Duodenal mucosa (tissue), 2 donors: ENCODE data around the gene ABCG4.
"Not testable (repeated sequence)": the region's sequence is repeated elsewhere in the genome, so short reads cannot be mapped to it uniquely, and the experiment has no call there.

ENCODE experiments used
- H3K27ac ChIP-seq: one replicate; pipeline ENCODE4 v1.7.0; 2013; ENCODE audit warnings: low read depth, low read length
- H3K27me3 ChIP-seq, 2 donors: one replicate each; pipeline ENCODE4 v1.7.0; 2013; ENCODE audit warnings: low read length in 2 of 2, control low read depth in 1 of 2; ENCODE audit not compliant: insufficient read depth in 2 of 2, control insufficient read depth in 1 of 2
- H3K36me3 ChIP-seq, 2 donors: one replicate each; pipeline ENCODE4 v1.7.0; 2013; ENCODE audit warnings: low read length in 2 of 2, control low read depth in 1 of 2; ENCODE audit not compliant: insufficient read depth in 2 of 2, control insufficient read depth in 1 of 2
- H3K4me1 ChIP-seq, 2 donors: one replicate each; pipeline ENCODE4 v1.7.0; 2013; ENCODE audit warnings: low read length in 2 of 2, control low read depth in 1 of 2; ENCODE audit not compliant: insufficient read depth in 2 of 2, control insufficient read depth in 1 of 2
- H3K4me3 ChIP-seq, 2 donors: one replicate each; pipeline ENCODE4 v1.7.0; 2013; ENCODE audit warnings: low read length in 2 of 2, low read depth in 1 of 2
- H3K9ac ChIP-seq, 2 donors: one replicate each; pipeline ENCODE4 v1.7.0; 2013; ENCODE audit warnings: low read length in 2 of 2, low read depth in 1 of 2
- H3K9me3 ChIP-seq, 2 donors: one replicate each; pipeline ENCODE4 v1.7.0; 2013; ENCODE audit warnings: low read length in 2 of 2, control low read depth in 1 of 2; ENCODE audit not compliant: control insufficient read depth in 1 of 2

The ABCG4 gene

GRCh38 chr11:119179983-119180382 is 31.1 kb downstream of the ABCG4 start:
- no peak overlapping the region for H3K27ac ChIP-seq
- no peak overlapping the region for H3K9ac ChIP-seq
- peaks cover 6 to 20% of the 10 kb centered on the region in 2 donors for H3K36me3 ChIP-seq
- H3K4me3 ChIP-seq, result no peak overlapping the region
- peaks cover 10% of the 10 kb centered on the region in 2 donors for H3K4me1 ChIP-seq
- H3K27me3 ChIP-seq, result no peaks in the 10 kb centered on the region
- H3K9me3 ChIP-seq, result no peaks in the 10 kb centered on the region

DNA sequence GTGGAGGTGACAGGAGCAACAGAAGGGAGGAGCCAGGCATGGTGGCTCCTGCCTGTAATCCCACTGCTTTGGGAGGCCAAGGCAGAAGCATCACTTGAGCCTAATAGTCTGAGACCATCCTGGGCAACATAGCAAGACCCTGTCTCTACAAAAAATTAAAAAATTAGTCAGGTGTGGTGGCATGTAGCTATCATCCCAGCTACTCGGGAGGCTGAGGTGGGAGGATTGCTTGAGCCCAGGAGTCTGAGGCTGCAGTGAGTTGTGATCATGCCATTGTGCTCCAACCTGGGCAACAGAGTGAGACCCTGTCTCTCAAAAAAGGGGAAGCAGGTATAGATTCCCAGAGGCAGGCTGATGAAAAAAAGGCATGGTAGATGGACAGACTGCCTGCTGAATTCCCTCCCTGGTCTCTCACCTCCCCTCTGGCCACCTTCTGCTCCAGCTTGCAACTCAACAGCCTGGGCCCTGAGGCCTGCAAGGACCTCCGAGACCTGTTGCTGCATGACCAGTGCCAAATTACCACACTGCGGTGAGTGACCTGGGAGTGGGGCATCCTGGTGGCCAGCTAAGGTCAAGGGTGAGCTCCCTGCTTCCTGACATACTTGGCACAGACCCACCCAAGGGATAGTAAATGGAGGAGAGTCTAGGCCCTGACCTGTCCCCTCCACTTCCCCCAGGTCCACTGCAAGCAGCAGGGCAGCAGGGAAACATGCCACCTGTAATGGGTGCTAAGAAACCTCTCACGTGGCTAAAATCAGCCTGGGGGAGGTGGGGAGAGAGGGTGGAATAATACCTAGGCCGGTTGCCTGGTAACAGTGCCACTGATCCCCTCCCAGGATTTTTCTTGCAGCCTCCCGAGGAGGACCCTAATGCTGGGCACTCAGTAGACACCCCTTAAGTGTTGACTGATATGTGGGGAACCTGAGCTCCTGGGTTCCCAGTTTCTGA is 32.2 kb downstream of the ABCG4 start:
- Histone ChIP-seq H3K9me3 (no peaks in the 10 kb centered on the region), H3K27me3 (no peaks in the 10 kb centered on the region), H3K4me3 (no peak overlapping the region), H3K9ac (no peak overlapping the region), H3K27ac (no peak overlapping the region), H3K36me3 (peaks cover 3 to 16% of the 10 kb centered on the region in 2 donors), H3K4me1 (peaks cover 10% of the 10 kb centered on the region in 2 donors)

DNA sequence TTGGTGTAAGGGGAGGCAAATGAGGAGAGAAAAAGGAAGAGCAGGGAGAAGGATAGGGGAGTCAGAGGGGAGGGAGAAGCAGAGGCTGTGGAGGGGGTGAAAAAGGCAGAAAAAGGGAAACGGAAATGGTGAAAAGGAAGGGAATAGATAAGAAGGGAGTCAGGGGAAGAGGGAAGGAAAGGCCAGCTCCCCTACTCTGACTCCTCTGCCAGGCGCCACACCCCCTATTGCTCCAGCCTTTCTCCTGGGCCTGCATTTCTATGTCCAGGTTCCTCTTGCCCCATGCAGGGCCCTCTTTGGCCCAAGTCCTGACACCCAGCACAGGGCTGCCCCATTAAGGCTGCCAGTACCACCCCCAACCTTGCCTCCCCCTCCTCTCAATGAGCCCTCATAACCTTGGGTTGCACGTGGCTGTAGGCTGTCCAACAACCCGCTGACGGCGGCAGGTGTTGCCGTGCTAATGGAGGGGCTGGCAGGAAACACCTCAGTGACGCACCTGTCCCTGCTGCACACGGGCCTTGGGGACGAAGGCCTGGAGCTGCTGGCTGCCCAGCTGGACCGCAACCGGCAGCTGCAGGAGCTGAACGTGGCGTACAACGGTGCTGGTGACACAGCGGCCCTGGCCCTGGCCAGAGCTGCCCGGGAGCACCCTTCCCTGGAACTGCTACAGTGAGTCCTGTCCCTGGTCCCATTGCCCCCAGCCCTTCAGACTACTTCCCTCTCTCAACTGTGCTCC is 33.0 kb downstream of the ABCG4 start:
- H3K4me1 ChIP-seq, result peaks cover 10 to 18% of the 10 kb centered on the region in 2 donors
- H3K4me3 ChIP-seq, result no peak overlapping the region
- no peaks in the 10 kb centered on the region for H3K27me3 ChIP-seq
- no peaks in the 10 kb centered on the region for H3K9me3 ChIP-seq
- no peak overlapping the region for H3K9ac ChIP-seq
- H3K36me3 ChIP-seq, result peaks cover 3 to 16% of the 10 kb centered on the region in 2 donors
- no peak overlapping the region for H3K27ac ChIP-seq

DNA sequence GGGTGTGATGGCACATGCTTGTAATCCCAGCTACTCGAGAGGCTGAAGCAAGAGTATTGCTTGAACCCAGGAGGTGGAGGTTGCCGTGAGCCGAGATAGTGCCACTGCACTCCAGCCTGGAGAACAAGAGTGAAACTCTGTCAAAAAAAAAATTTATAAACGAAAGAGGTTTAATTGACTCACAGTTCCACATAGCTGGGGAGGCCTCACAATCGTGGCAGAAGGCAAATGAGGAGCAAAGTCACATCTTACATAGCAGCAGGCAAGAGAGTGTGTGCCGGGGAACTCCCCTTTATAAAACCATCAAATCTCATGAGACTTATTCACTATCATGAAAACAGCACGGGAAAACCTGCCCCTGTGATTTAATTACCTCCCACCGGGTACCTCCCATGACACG is 35.5 kb downstream of the ABCG4 start:
- not testable (repeated sequence) for H3K4me3 ChIP-seq, H3K9me3 ChIP-seq, H3K9ac ChIP-seq, H3K27me3 ChIP-seq, H3K27ac ChIP-seq
- H3K36me3 ChIP-seq, result peaks cover 3 to 11% of the 10 kb centered on the region in 2 donors
- H3K4me1 ChIP-seq, result peaks cover 20 to 21% of the 10 kb centered on the region in 2 donors

DNA sequence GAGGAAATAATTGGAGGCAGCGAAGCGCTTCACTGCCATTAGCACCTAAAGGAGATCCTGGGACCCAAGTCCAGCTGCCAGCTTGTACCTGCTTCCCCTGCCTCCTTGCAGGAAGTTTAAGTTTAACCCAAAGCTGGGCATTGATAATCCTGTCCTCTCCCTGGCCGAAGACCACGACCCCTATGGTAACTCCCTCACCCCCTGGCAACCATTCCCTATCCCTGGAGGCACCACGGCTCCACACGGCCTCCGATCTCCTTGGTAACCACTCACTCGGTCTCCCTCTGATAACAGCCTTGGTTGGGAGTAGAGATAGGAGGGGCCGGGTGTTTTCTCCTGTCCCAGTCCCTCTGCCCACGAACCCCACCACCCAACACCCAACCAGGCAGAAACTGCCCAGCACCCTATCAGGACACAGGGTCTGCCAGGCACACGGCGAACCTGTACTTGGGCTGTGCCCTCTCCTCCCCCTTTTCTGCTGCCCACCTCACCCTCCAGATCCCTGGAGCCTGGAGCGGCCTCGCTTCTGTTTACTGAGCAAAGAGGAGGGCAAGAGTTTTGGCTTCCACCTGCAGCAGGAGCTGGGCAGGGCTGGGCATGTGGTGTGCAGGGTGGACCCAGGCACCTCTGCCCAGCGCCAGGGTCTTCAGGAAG is 37.3 kb downstream of the ABCG4 start:
- Histone ChIP-seq H3K36me3 (peaks cover 3 to 4% of the 10 kb centered on the region in 2 donors), H3K9ac (peak overlapping the region; percentile 48 to 61), H3K27ac (no peak overlapping the region), H3K4me3 (peak overlapping the region; percentile 67 to 69), H3K9me3 (no peaks in the 10 kb centered on the region), H3K27me3 (no peaks in the 10 kb centered on the region), H3K4me1 (peaks cover 21 to 23% of the 10 kb centered on the region in 2 donors)

DNA sequence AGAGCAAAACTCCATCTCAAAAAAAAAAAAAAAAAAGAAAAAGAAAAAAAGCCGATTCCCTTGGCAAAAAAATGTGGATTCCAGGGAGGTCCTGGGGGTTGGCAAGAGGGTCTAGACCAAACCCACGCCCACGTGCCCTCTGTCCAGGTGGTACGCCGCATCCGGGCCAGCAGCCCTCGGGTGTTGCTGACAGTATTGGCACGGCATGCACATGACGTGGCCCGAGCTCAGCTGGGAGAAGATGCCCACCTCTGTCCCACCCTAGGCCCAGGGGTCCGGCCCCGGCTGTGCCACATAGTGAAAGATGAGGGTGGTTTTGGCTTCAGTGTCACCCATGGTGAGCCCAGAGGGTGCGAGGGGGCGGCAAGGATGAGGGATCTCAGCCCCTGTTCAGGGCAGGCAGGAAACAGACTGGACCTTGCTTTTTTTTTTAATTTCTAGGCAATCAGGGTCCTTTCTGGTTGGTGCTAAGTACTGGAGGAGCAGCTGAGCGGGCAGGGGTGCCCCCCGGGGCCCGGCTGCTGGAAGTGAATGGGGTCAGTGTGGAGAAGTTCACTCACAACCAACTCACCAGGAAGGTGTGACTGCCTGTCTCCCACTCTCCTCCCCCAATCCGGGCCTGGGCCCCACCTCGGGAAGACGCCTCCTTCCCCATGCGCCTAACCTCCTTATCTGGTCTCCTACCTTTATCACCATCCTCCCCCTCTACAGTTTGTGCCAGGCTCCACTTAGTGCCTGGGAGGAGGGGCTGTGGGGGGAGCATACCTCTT is 38.5 kb downstream of the ABCG4 start:
- H3K9me3 ChIP-seq, result no peaks in the 10 kb centered on the region
- H3K4me3 ChIP-seq, result peak overlapping the region in 1 of 2 donors; percentile 3
- no peak overlapping the region for H3K27ac ChIP-seq
- no peak overlapping the region for H3K9ac ChIP-seq
- H3K4me1 ChIP-seq, result peaks cover 18 to 21% of the 10 kb centered on the region in 2 donors
- no peaks in the 10 kb centered on the region for H3K27me3 ChIP-seq
- H3K36me3 ChIP-seq, result peaks cover 3 to 4% of the 10 kb centered on the region in 2 donors

DNA sequence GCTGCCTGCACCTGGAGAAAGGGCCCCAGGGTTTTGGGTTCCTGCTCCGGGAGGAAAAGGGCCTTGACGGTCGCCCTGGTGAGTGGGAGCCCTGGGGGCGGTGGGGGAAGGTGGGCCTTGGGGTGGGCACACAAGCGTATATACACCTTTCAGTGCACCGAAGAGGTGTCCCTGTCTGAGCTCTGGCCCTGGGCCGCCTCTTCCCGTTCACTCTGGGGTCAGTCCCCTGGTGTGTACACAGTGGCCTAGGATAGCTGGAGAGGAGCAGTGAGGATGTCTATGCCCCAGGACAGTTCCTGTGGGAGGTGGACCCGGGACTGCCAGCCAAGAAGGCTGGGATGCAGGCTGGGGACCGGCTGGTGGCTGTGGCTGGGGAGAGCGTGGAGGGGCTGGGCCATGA is 39.2 kb downstream of the ABCG4 start:
- no peaks in the 10 kb centered on the region for H3K9me3 ChIP-seq
- no peak overlapping the region for H3K27ac ChIP-seq
- H3K27me3 ChIP-seq, result no peaks in the 10 kb centered on the region
- H3K36me3 ChIP-seq, result peaks cover 3 to 4% of the 10 kb centered on the region in 2 donors
- H3K9ac ChIP-seq, result no peak overlapping the region
- H3K4me3 ChIP-seq, result no peak overlapping the region
- peaks cover 17% of the 10 kb centered on the region in 2 donors for H3K4me1 ChIP-seq

DNA sequence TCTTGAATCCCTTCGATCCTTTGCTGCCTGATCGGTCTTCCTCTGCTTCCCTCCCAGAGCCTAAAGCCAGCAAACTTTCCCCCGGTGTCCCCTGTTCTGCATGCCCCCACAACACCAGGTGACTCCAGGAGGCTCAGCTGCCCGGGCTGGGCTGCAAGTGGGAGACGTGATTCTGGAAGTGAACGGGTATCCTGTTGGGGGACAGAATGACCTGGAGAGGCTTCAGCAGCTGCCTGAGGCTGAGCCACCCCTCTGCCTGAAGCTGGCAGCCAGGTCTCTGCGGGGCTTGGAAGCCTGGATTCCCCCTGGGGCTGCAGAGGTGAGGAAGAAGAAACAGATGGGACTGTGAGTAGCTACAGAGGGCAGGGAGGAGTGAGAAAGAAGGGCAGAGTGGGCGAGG is 40.0 kb downstream of the ABCG4 start:
- peaks cover 11 to 13% of the 10 kb centered on the region in 2 donors for H3K4me1 ChIP-seq
- no peak overlapping the region for H3K27ac ChIP-seq
- H3K9ac ChIP-seq, result no peak overlapping the region
- H3K9me3 ChIP-seq, result no peaks in the 10 kb centered on the region
- H3K27me3 ChIP-seq, result no peaks in the 10 kb centered on the region
- peaks cover 0 to under 1% of the 10 kb centered on the region in 2 donors for H3K36me3 ChIP-seq
- no peak overlapping the region for H3K4me3 ChIP-seq

- Histone ChIP-seq H3K27ac (no peak overlapping the region), H3K4me3 (no peak overlapping the region), H3K36me3 (no peaks in the 10 kb centered on the region), H3K9me3 (no peaks in the 10 kb centered on the region), H3K4me1 (peaks cover 11 to 13% of the 10 kb centered on the region in 2 donors), H3K27me3 (no peaks in the 10 kb centered on the region), H3K9ac (no peak overlapping the region)
Measured at GRCh38 chr11:119189393-119189792, 40.5 kb downstream of the ABCG4 start.
